Thyroid gland (tissue), 4 donors: Measurements from ENCODE around the gene PDE6D. TPM values are rescaled to one million over a fixed set of nuclear protein-coding genes. Genes with fewer than 3 reads are reported as not detected.
A peak's percentile ranks its signal among the peaks of the same experiment; 100 is the strongest.

ENCODE experiments used
- DNase-seq, 2 donors: peaks; one replicate each; pipeline ENCODE4 v3.0.0-alpha.2; 2019
- H3K27ac ChIP-seq, 3 donors: fragments of 200-600 bp; sonication (generic); 1 replicate in 2 of 3; 2 replicates in 1 of 3; pipeline ENCODE4 v1.5.1; 2016 to 2019; ENCODE audit warnings: mild to moderate bottlenecking in 1 of 3, moderate library complexity in 1 of 3
- H3K27me3 ChIP-seq: fragments of 200-600 bp; sonication (generic); one replicate; pipeline ENCODE4 v1.5.1; 2019
- H3K36me3 ChIP-seq, 2 donors: fragments of 200-600 bp; sonication (generic); one replicate each; pipeline ENCODE4 v1.5.1; 2016 to 2019
- H3K4me1 ChIP-seq, 2 donors: fragments of 200-600 bp; sonication (generic); one replicate each; pipeline ENCODE4 v1.5.1; 2017 to 2019
- H3K4me3 ChIP-seq, 3 donors: fragments of 200-600 bp; sonication (generic); replicated peaks in 1 of 3; 1 replicate in 2 of 3; 2 replicates in 1 of 3; pipeline ENCODE4 v1.5.1; 2016; ENCODE audit warnings: mild to moderate bottlenecking in 1 of 3
- H3K9me3 ChIP-seq: fragments of 200-600 bp; sonication (generic); one replicate; pipeline ENCODE4 v1.5.1; 2017
- CTCF ChIP-seq, 6 experiments: fragments of 200-600 bp in 3 of 6; fragments of 450-650 bp in 3 of 6; sonication (generic) in 3 of 6; IDR thresholded peaks; one replicate each; pipeline ENCODE4 v1.5.1; 2016 to 2019; ENCODE audit warnings: antibody characterized with exemption in 6 of 6, mild to moderate bottlenecking in 2 of 6, inconsistent platforms in 1 of 6, moderate library complexity in 1 of 6
- POLR2A ChIP-seq, 2 donors: fragments of 450-650 bp; IDR thresholded peaks; one replicate each; pipeline ENCODE4 v1.6.1; 2017; ENCODE audit warnings: antibody characterized with exemption in 2 of 2, mild to moderate bottlenecking in 2 of 2, moderate library complexity in 1 of 2
- WGBS, 2 donors: methylation state at CpG; one replicate each; pipeline ENCODE4 v1.1.5; 2017; 5-methylcytosine and 5-hydroxymethylcytosine counted together
- intact Hi-C: fragments of 100-400 bp; cut with DNase I; formaldehyde crosslinking; loops from one replicate; pipeline ENCODE4 v1.15.1; 2023
- total RNA-seq, 4 donors: library from RNA; depleted of rRNA; stranded (reverse); fragments of >200 nt; gene quantifications; one replicate each; pipeline ENCODE4 v1.2.3, GENCODE V29; 2016

Gene PDE6D
- total RNA-seq, 4 donors from 2014 or later, result 19.8 to 46.1 (median 28.5) TPM

- no peaks in the 10 kb centered on the region for H3K9me3 ChIP-seq
- intact Hi-C loops, result no loop called here
- peaks cover 0 to 7% of the 10 kb centered on the region in 2 donors for H3K4me1 ChIP-seq
- no peak for DNase-seq
- TF ChIP-seq CTCF (IDR thresholded peaks at IDR 0.05), result no peak
- no peak for TF ChIP-seq POLR2A (IDR thresholded peaks at IDR 0.05)
- no peaks in the 10 kb centered on the region for H3K36me3 ChIP-seq
- H3K4me3 ChIP-seq, result no peak overlapping the region
- WGBS, 2 donors, result 93 to 96% methylated on average over 4 of the region's 4 CpGs
- no peaks in the 10 kb centered on the region for H3K27me3 ChIP-seq
- H3K27ac ChIP-seq, result no peak overlapping the region
These were observed 93.1 kb downstream of the PDE6D start for GRCh38 chr2:231687961-231688360.

GRCh38 chr2:231687133-231687852, 93.8 kb downstream of the PDE6D start:
- intact Hi-C loops, result no loop called here
- peak; percentile 66 to 67 for DNase-seq
- Histone ChIP-seq H3K9me3 (no peaks in the 10 kb centered on the region), H3K4me1 (peaks cover 0 to 7% of the 10 kb centered on the region in 2 donors), H3K27me3 (no peaks in the 10 kb centered on the region), H3K27ac (no peak overlapping the region), H3K4me3 (no peak overlapping the region), H3K36me3 (no peaks in the 10 kb centered on the region)
- peak in 4 of 6 experiments; percentile 8 to 59 (median 47) for TF ChIP-seq CTCF (IDR thresholded peaks at IDR 0.05)
- TF ChIP-seq POLR2A (IDR thresholded peaks at IDR 0.05), result no peak
- 24 to 42% methylated on average over 10 to 14 of the region's 14 CpGs for WGBS, 2 donors

GRCh38 chr2:231686192-231687100, 94.6 kb downstream of the PDE6D start:
- Histone ChIP-seq H3K4me1 (peaks cover 2 to 11% of the 10 kb centered on the region in 2 donors), H3K9me3 (no peaks in the 10 kb centered on the region), H3K27me3 (no peaks in the 10 kb centered on the region), H3K4me3 (no peak overlapping the region), H3K36me3 (no peaks in the 10 kb centered on the region), H3K27ac (no peak overlapping the region)
- DNase-seq, result no peak
- TF ChIP-seq POLR2A (IDR thresholded peaks at IDR 0.05) (no peak), CTCF (IDR thresholded peaks at IDR 0.05) (no peak)
- intact Hi-C loops, result no loop called here
- 90 to 91% methylated on average over 10 of the region's 11 CpGs for WGBS, 2 donors

- Histone ChIP-seq H3K27me3 (no peaks in the 10 kb centered on the region), H3K36me3 (no peaks in the 10 kb centered on the region), H3K9me3 (no peaks in the 10 kb centered on the region), H3K4me3 (no peak overlapping the region), H3K4me1 (peaks cover 6 to 16% of the 10 kb centered on the region in 2 donors), H3K27ac (no peak overlapping the region)
- no peak for TF ChIP-seq POLR2A (IDR thresholded peaks at IDR 0.05)
- peak in 1 of 6 experiments; percentile 9 for TF ChIP-seq CTCF (IDR thresholded peaks at IDR 0.05)
- DNase-seq, result no peak
- WGBS, 2 donors, result 83% methylated on average over 15 of the region's 20 CpGs
- intact Hi-C loops, result no loop called here
These were observed 95.5 kb downstream of the PDE6D start for GRCh38 chr2:231685349-231686191.
